ENCODE measurements around the gene ZEB1. TPM values are rescaled to one million over a fixed set of nuclear protein-coding genes. Genes with fewer than 3 reads are reported as not detected.

ZEB1 gene
- total RNA-seq, 4 donors from 2014 or later, result 124 to 189 (median 154) TPM

- 85% methylated on average over 2 of the region's 2 CpGs for WGBS
- TF ChIP-seq CTCF (IDR thresholded peaks at IDR 0.05) (no peak), POLR2A (IDR thresholded peaks at IDR 0.05; ENCODE audit: low read depth) (no peak), POLR2AphosphoS5 (IDR thresholded peaks at IDR 0.05) (no peak), EP300 (IDR thresholded peaks at IDR 0.05) (no peak)
- H3K27me3 ChIP-seq, result no peaks in the 10 kb centered on the region
Measured at GRCh38 chr10:31274310-31274709, 44.7 kb upstream of the ZEB1 start.

GRCh38 chr10:31278279-31278941, 40.6 kb upstream of the ZEB1 start:
- H3K27me3 ChIP-seq, result no peaks in the 10 kb centered on the region
- TF ChIP-seq POLR2AphosphoS5 (IDR thresholded peaks at IDR 0.05), result no peak
- no peak for TF ChIP-seq EP300 (IDR thresholded peaks at IDR 0.05)
- no peak for TF ChIP-seq POLR2A (IDR thresholded peaks at IDR 0.05; ENCODE audit: low read depth)
- no peak overlapping the region for H3K27ac ChIP-seq (replicated peaks in 1 of 4)
- 91% methylated on average over 3 of the region's 3 CpGs for WGBS
- peaks cover 0 to 12% (median 4%) of the 10 kb centered on the region in 4 donors for H3K9me3 ChIP-seq
- no peak for DNase-seq (ENCODE audit: extremely low spot score)
- no peaks in the 10 kb centered on the region for H3K36me3 ChIP-seq
- H3K4me3 ChIP-seq, result no peak overlapping the region
- H3K4me1 ChIP-seq, result no peaks in the 10 kb centered on the region
- intact Hi-C loops (cut with DNase I), result no loop called here

More at GRCh38 chr10:31274310-31274709, 44.7 kb upstream of the ZEB1 start:
- Histone ChIP-seq H3K4me1 (no peaks in the 10 kb centered on the region), H3K4me3 (no peak overlapping the region), H3K36me3 (no peaks in the 10 kb centered on the region), H3K9me3 (no peaks in the 10 kb centered on the region), H3K27ac (replicated peaks in 1 of 4) (no peak overlapping the region)
- no peak for DNase-seq (ENCODE audit: extremely low spot score)
- intact Hi-C loops (cut with DNase I), result no loop called here

- WGBS, result 80% methylated on average over 1 of the region's 1 CpG
- H3K36me3 ChIP-seq, result no peaks in the 10 kb centered on the region
- no peak overlapping the region for H3K27ac ChIP-seq (replicated peaks in 1 of 4)
- no peaks in the 10 kb centered on the region for H3K27me3 ChIP-seq
- no peak overlapping the region for H3K4me3 ChIP-seq
- intact Hi-C loops (cut with DNase I), result no loop called here
- DNase-seq (ENCODE audit: extremely low spot score), result no peak
- TF ChIP-seq POLR2AphosphoS5 (IDR thresholded peaks at IDR 0.05), result no peak
- TF ChIP-seq POLR2A (IDR thresholded peaks at IDR 0.05; ENCODE audit: low read depth), result no peak
- no peak for TF ChIP-seq CTCF (IDR thresholded peaks at IDR 0.05)
- TF ChIP-seq EP300 (IDR thresholded peaks at IDR 0.05), result no peak
- H3K9me3 ChIP-seq, result peaks cover 0 to 12% (median 4%) of the 10 kb centered on the region in 4 donors
- no peaks in the 10 kb centered on the region for H3K4me1 ChIP-seq
Measured at GRCh38 chr10:31280972-31281371, 38.0 kb upstream of the ZEB1 start.

- DNase-seq (ENCODE audit: extremely low spot score), result no peak
- no peak overlapping the region for H3K27ac ChIP-seq (replicated peaks in 1 of 4)
- H3K4me1 ChIP-seq, result no peaks in the 10 kb centered on the region
- intact Hi-C loops (cut with DNase I), result no loop called here
- H3K4me3 ChIP-seq, result no peak overlapping the region
- H3K36me3 ChIP-seq, result no peaks in the 10 kb centered on the region
- H3K27me3 ChIP-seq, result no peaks in the 10 kb centered on the region
- no peaks in the 10 kb centered on the region for H3K9me3 ChIP-seq
- TF ChIP-seq POLR2AphosphoS5 (IDR thresholded peaks at IDR 0.05) (no peak), CTCF (IDR thresholded peaks at IDR 0.05) (no peak), EP300 (IDR thresholded peaks at IDR 0.05) (no peak), POLR2A (IDR thresholded peaks at IDR 0.05; ENCODE audit: low read depth) (no peak)
Measured at GRCh38 chr10:31288001-31288400, 31.0 kb upstream of the ZEB1 start.

GRCh38 chr10:31288962-31289361, 30.1 kb upstream of the ZEB1 start:
- H3K4me3 ChIP-seq, result no peak overlapping the region
- H3K36me3 ChIP-seq, result no peaks in the 10 kb centered on the region
- H3K27me3 ChIP-seq, result no peaks in the 10 kb centered on the region
- no peaks in the 10 kb centered on the region for H3K4me1 ChIP-seq
- no peak overlapping the region for H3K27ac ChIP-seq (replicated peaks in 1 of 4)
- no peak for DNase-seq (ENCODE audit: extremely low spot score)
- 91% methylated on average over 1 of the region's 1 CpG for WGBS
- intact Hi-C loops (cut with DNase I), result no loop called here
- TF ChIP-seq CTCF (IDR thresholded peaks at IDR 0.05), result no peak
- no peak for TF ChIP-seq EP300 (IDR thresholded peaks at IDR 0.05)
- no peak for TF ChIP-seq POLR2A (IDR thresholded peaks at IDR 0.05; ENCODE audit: low read depth)
- TF ChIP-seq POLR2AphosphoS5 (IDR thresholded peaks at IDR 0.05), result no peak
- no peaks in the 10 kb centered on the region for H3K9me3 ChIP-seq

Measured in esophagus muscularis mucosa (tissue), 4 donors.